ELF-1 (cell line): Measurements from ENCODE around the gene ANXA8.
"Not testable (repeated sequence)": the region's sequence is repeated elsewhere in the genome, so short reads cannot be mapped to it uniquely, and the experiment has no call there.

Experiments used
- DNase-seq: peaks from one replicate; pipeline ENCODE4 v3.0.0-alpha.2; 2016; ENCODE audit warnings: low read depth, low spot score

ANXA8 gene

DNA sequence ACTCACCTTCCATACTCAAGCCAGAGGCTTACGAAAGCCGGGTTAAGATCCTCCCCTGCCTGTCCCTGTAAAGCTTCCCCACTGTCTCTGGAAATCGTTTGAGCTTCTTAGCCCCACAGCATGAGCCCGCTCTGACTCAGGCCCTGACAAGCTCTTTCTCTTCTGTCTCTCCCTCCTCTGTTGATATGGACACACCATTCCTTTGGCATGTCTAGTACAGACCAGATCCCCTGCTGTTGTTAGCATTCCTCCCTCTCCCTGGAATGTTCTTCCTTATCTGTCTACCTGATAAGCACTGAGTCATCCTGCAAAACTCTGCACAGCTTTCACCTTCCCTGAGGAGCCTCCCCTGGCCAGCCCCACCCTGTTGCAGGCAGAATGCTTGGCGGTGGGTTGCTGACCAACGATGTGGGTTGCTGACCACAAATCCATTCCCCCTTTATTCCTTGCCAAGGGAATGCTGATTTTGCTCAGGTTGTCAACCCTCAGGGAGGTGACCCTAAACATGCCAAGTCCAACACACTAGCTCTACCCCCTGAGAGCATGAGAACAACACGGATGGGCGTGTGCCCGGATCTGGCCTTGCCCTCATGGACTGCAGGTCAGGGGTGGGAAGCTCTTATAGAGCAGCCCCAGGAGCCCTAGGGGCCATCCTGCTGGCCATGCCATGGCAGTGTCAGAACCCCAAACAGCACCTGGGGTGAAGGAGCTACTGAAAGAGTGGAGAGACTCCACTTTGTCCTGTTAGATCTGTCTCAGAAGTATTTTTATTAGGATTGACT, 21.1 kb downstream of the ANXA8 start:
- not testable (repeated sequence) for DNase-seq

- peak; percentile 73 for DNase-seq
These were observed 22.6 kb downstream of the ANXA8 start for GRCh38 chr10:47461261-47461687.

GRCh38 chr10:47458466-47459154, 25.3 kb downstream of the ANXA8 start:
- DNase-seq, result no peak

GRCh38 chr10:47457826-47458225, 26.1 kb downstream of the ANXA8 start:
- DNase-seq, result no peak

DNA sequence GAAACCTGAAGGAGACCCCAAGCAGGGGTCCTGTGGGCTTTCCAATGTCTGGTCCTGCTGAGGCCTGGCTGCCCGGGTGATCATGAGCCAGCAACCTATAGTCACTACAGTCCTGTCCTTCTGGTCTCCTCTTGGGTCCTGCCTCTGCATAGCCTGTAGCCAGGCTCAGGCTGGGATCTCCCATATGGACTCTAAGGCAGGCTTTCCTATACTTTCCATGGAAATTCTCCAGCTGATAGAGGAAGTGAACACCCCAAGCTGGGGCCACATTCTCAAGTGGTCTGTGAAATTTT, 26.4 kb downstream of the ANXA8 start:
- no peak for DNase-seq

GRCh38 chr10:47456794-47457527, 27.0 kb downstream of the ANXA8 start:
- DNase-seq, result no peak

GRCh38 chr10:47456079-47456785, 27.7 kb downstream of the ANXA8 start:
- no peak for DNase-seq

DNA sequence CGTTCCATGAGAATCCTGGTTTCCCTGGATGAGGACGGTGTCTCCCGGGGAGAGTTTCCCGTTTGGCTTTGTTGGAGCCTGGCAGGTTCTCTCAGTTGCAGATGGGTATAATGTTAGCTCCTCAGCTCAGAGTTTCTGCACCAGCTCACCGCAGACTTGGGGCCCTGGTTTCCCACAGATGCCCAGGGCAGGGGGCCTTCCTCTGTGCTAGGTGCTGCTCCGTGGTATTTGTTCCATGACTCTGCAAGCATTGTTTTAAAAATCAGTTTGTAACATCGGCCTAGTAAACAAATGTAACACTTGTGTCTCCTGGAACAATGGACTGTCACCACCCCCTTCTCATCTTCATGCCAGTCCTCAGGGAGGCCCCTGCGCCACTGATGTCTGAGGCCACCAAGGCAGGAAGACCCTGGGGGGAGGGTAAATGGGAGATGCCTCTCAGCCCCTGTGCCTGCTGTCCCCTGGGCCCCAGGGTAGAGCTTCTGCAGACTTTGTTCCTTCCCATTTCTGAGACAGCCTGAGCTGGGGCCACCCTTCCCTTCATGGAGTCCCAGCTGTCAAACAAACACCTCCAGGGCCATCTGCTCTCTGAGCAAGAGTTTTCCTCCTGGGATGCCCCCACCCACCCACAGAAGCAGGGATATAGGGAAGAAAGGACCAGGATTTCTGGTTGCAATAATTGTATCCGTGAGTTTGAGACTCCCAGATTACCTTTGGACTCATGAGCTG, 28.4 kb downstream of the ANXA8 start:
- not testable (repeated sequence) for DNase-seq

- DNase-seq, result no peak
These were observed 29.2 kb downstream of the ANXA8 start for GRCh38 chr10:47454780-47455058.

- DNase-seq, result no peak
These were observed 29.7 kb downstream of the ANXA8 start for GRCh38 chr10:47454008-47454779.

DNA sequence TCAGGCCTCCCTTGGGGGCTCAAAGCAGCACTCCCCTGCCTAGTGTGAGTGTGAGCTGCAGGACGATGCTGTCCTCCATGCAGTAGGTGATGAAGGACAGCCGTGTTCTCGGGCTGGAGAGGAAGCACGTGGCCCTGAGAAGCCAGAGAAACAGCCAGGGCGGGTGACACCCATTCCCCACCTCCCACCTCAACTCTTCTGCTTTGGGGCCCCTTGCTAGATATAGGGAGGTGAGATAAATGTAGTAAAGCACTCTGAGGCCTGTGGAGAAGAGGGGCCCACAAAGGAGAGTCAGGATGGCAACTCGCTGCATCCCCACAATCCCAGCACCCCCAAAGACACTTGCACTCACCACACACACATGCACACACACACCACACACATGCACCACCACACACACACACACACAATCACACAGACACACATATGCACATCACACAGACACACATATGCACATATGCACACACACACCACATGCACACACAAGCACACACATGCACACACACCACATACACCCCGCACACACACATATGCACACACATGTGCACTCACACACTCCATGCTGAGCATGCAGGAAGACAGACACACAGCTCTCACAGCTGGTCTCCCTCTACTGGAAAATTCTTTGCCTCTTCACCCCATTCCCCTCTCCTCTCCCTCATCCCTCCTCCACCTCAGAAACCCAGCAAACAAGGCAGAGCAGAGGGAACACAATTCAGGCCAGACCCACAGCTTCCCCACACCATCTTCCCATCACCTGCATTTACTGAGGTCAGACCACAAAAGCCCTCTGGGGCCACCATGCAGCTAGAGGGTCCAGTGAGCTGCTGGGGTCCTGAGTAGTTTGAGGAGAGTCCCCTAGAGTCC, 30.5 kb downstream of the ANXA8 start:
- no peak for DNase-seq

GRCh38 chr10:47452495-47453140, 31.3 kb downstream of the ANXA8 start:
- peak; percentile 35 for DNase-seq

- no peak for DNase-seq
These were observed 31.9 kb downstream of the ANXA8 start for GRCh38 chr10:47451998-47452494.

- no peak for DNase-seq
These were observed 32.5 kb downstream of the ANXA8 start for GRCh38 chr10:47451273-47451997.

GRCh38 chr10:47450442-47450841, 33.5 kb downstream of the ANXA8 start:
- DNase-seq, result no peak

- no peak for DNase-seq
These were observed 33.9 kb downstream of the ANXA8 start for GRCh38 chr10:47449979-47450378.

- no peak for DNase-seq
These were observed 34.6 kb downstream of the ANXA8 start for GRCh38 chr10:47449102-47449978.
